ENCODE measurements around the gene KRT23. TPM values are rescaled to one million over a fixed set of nuclear protein-coding genes. Genes with fewer than 3 reads are reported as not detected.

KRT23 gene
- total and polyA plus RNA-seq, 5 donors from 2014 or later: not detected

DNA sequence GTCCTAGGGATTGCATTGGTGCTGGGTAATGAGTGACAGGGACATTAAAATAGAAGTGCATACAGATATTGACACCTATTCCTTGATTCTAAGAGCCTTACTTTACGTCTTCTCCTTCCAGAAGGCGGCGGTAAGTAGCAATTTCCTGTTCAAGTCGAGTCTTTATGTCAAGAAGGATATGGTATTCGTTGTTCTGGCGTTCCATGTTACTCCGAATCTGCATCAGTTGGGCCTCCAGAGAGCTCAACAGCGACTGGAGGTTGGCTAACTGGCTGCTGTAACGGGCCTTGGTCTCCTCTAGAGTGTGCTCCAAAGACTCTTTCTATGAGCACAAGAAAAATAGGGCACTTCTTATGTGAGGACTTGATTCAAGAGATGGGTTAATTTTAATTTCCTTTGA is 59.4 kb downstream of the KRT23 start:
- Histone ChIP-seq H3K36me3 (ENCODE audit: control insufficient read depth, insufficient read depth, low read length) (no peaks in the 10 kb centered on the region), H3K27me3 (ENCODE audit: control insufficient read depth, insufficient read depth, low read length) (peaks cover 6% of the 10 kb centered on the region), H3K4me1 (ENCODE audit: control insufficient read depth, insufficient read depth, low read length, poor library complexity, severe bottlenecking) (no peaks in the 10 kb centered on the region), H3K4me3 (ENCODE audit: low read depth, low read length) (no peak overlapping the region), H3K9me3 (ENCODE audit: control insufficient read depth in 2 of 2, low read length in 2 of 2) (no peaks in the 10 kb centered on the region), H3K27ac (ENCODE audit: insufficient read depth, low read length, poor library complexity, severe bottlenecking) (no peak overlapping the region)
- no peak overlapping the region for H3K27ac Mint-ChIP-seq
- H3K36me3 Mint-ChIP-seq: no peaks in the 10 kb centered on the region
- no peak overlapping the region for H3K4me3 Mint-ChIP-seq
- no peak for ATAC-seq (ENCODE audit: low read depth in 2 of 2)
- H3K9me3 Mint-ChIP-seq: no peaks in the 10 kb centered on the region
- H3K4me1 Mint-ChIP-seq: no peaks in the 10 kb centered on the region
- DNase-seq: no peak
- peaks cover 33% of the 10 kb centered on the region for H3K27me3 Mint-ChIP-seq

GRCh38 chr17:40873801-40874200 is 63.6 kb downstream of the KRT23 start:
- Mint-ChIP-seq H3K36me3 (no peaks in the 10 kb centered on the region), H3K4me3 (no peak overlapping the region), H3K9me3 (no peaks in the 10 kb centered on the region), H3K27me3 (peaks cover 36% of the 10 kb centered on the region), H3K27ac (no peak overlapping the region), H3K4me1 (no peaks in the 10 kb centered on the region)
- no peak overlapping the region for H3K4me3 ChIP-seq (ENCODE audit: low read depth, low read length)
- peaks cover 16% of the 10 kb centered on the region for H3K27me3 ChIP-seq (ENCODE audit: control insufficient read depth, insufficient read depth, low read length)
- no peaks in the 10 kb centered on the region for H3K9me3 ChIP-seq (ENCODE audit: control insufficient read depth in 2 of 2, low read length in 2 of 2)
- DNase-seq (no peak), ATAC-seq (ENCODE audit: low read depth in 2 of 2) (no peak)
- H3K4me1 ChIP-seq (ENCODE audit: control insufficient read depth, insufficient read depth, low read length, poor library complexity, severe bottlenecking): no peaks in the 10 kb centered on the region
- no peaks in the 10 kb centered on the region for H3K36me3 ChIP-seq (ENCODE audit: control insufficient read depth, insufficient read depth, low read length)
- no peak overlapping the region for H3K27ac ChIP-seq (ENCODE audit: insufficient read depth, low read length, poor library complexity, severe bottlenecking)

DNA sequence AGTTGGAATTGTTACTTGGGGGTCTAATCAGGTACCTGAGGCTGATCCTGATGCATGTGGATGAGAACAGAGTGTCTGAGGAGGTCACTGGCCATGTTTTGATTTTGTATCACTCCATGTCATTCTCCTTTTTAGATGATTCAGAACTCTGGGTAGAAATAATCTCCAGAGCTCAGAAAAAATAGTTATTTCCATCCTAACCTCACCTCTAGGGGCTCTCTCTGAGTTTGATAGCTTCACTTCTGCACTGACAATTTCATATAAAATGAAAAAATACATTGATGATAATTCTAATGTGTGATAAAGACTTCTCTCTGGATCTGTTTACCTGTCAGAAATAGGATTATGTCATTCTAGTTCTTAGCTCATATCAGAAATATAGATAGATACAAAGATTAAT is 64.2 kb downstream of the KRT23 start:
- no peaks in the 10 kb centered on the region for H3K9me3 ChIP-seq (ENCODE audit: control insufficient read depth in 2 of 2, low read length in 2 of 2)

More for the DNA sequence above, 64.2 kb downstream of the KRT23 start:
- no peak for DNase-seq
- H3K36me3 ChIP-seq (ENCODE audit: control insufficient read depth, insufficient read depth, low read length): no peaks in the 10 kb centered on the region
- peaks cover 16% of the 10 kb centered on the region for H3K27me3 ChIP-seq (ENCODE audit: control insufficient read depth, insufficient read depth, low read length)
- no peak overlapping the region for H3K27ac Mint-ChIP-seq
- no peaks in the 10 kb centered on the region for H3K4me1 Mint-ChIP-seq
- H3K4me3 Mint-ChIP-seq: no peak overlapping the region
- no peaks in the 10 kb centered on the region for H3K4me1 ChIP-seq (ENCODE audit: control insufficient read depth, insufficient read depth, low read length, poor library complexity, severe bottlenecking)
- no peak overlapping the region for H3K27ac ChIP-seq (ENCODE audit: insufficient read depth, low read length, poor library complexity, severe bottlenecking)
- H3K36me3 Mint-ChIP-seq: no peaks in the 10 kb centered on the region
- no peak for ATAC-seq (ENCODE audit: low read depth in 2 of 2)
- no peak overlapping the region for H3K4me3 ChIP-seq (ENCODE audit: low read depth, low read length)
- peaks cover 31% of the 10 kb centered on the region for H3K27me3 Mint-ChIP-seq
- H3K9me3 Mint-ChIP-seq: no peaks in the 10 kb centered on the region

Other genes with a start within 250 kb of the KRT23 start
Only the 30 nearest of the 33 such genes appear.
- gene KRT25, start 182.3 kb downstream of the KRT23 start, total RNA-seq: not detected
- not detected for gene KRT25, start 182.3 kb downstream of the KRT23 start, polyA plus RNA-seq
- not detected for gene KRT26, start 165.4 kb downstream of the KRT23 start, total RNA-seq
- gene KRT26, start 165.4 kb downstream of the KRT23 start, polyA plus RNA-seq: not detected
- not detected for gene KRT27, start 155.1 kb downstream of the KRT23 start, total RNA-seq
- not detected for gene KRT27, start 155.1 kb downstream of the KRT23 start, polyA plus RNA-seq
- not detected for gene KRT28, start 137.7 kb downstream of the KRT23 start, total RNA-seq
- gene KRT28, start 137.7 kb downstream of the KRT23 start, polyA plus RNA-seq: not detected
- 28.1 TPM for gene KRT10, start 115.0 kb downstream of the KRT23 start, total RNA-seq
- gene KRT10, start 115.0 kb downstream of the KRT23 start, polyA plus RNA-seq: 100 to 1,000 TPM; 125 to 172 (median 148) TPM
- gene KRT12, start 70.4 kb downstream of the KRT23 start, total RNA-seq: not detected
- gene KRT12, start 70.4 kb downstream of the KRT23 start, polyA plus RNA-seq: not detected
- gene KRT20, start 52.4 kb downstream of the KRT23 start, total RNA-seq: not detected
- gene KRT20, start 52.4 kb downstream of the KRT23 start, polyA plus RNA-seq: not detected
- gene KRT39, start 29.3 kb upstream of the KRT23 start, total RNA-seq: not detected
- not detected for gene KRT39, start 29.3 kb upstream of the KRT23 start, polyA plus RNA-seq
- gene KRT40, start 46.7 kb upstream of the KRT23 start, total RNA-seq: not detected
- not detected for gene KRT40, start 46.7 kb upstream of the KRT23 start, polyA plus RNA-seq
- not detected for gene KRTAP3-3, start 56.5 kb upstream of the KRT23 start, total RNA-seq
- not detected for gene KRTAP3-3, start 56.5 kb upstream of the KRT23 start, polyA plus RNA-seq
- not detected for gene KRTAP3-2, start 62.3 kb upstream of the KRT23 start, total RNA-seq
- not detected for gene KRTAP3-2, start 62.3 kb upstream of the KRT23 start, polyA plus RNA-seq
- gene KRTAP3-1, start 71.5 kb upstream of the KRT23 start, total RNA-seq: not detected
- not detected for gene KRTAP3-1, start 71.5 kb upstream of the KRT23 start, polyA plus RNA-seq
- gene KRTAP1-5, start 89.6 kb upstream of the KRT23 start, total RNA-seq: not detected
- gene KRTAP1-5, start 89.6 kb upstream of the KRT23 start, polyA plus RNA-seq: not detected
- not detected for gene KRTAP1-4, start 92.5 kb upstream of the KRT23 start, total RNA-seq
- gene KRTAP1-4, start 92.5 kb upstream of the KRT23 start, polyA plus RNA-seq: not detected
- gene KRTAP1-3, start 97.2 kb upstream of the KRT23 start, total RNA-seq: not detected
- not detected for gene KRTAP1-3, start 97.2 kb upstream of the KRT23 start, polyA plus RNA-seq
- gene KRTAP1-1, start 103.8 kb upstream of the KRT23 start, total RNA-seq: not detected
- gene KRTAP1-1, start 103.8 kb upstream of the KRT23 start, polyA plus RNA-seq: not detected
- gene KRTAP2-1, start 109.7 kb upstream of the KRT23 start, total RNA-seq: not detected
- gene KRTAP2-1, start 109.7 kb upstream of the KRT23 start, polyA plus RNA-seq: not detected
- not detected for gene KRTAP2-2, start 117.6 kb upstream of the KRT23 start, total RNA-seq
- not detected for gene KRTAP2-2, start 117.6 kb upstream of the KRT23 start, polyA plus RNA-seq
- not detected for gene KRTAP2-3, start 122.5 kb upstream of the KRT23 start, total RNA-seq
- not detected for gene KRTAP2-3, start 122.5 kb upstream of the KRT23 start, polyA plus RNA-seq
- gene KRTAP2-4, start 128.2 kb upstream of the KRT23 start, total RNA-seq: not detected
- not detected for gene KRTAP2-4, start 128.2 kb upstream of the KRT23 start, polyA plus RNA-seq
- not detected for gene KRTAP4-7, start 146.5 kb upstream of the KRT23 start, total RNA-seq
- not detected for gene KRTAP4-7, start 146.5 kb upstream of the KRT23 start, polyA plus RNA-seq
- not detected for gene KRTAP4-8, start 160.5 kb upstream of the KRT23 start, total RNA-seq
- not detected for gene KRTAP4-8, start 160.5 kb upstream of the KRT23 start, polyA plus RNA-seq
- gene KRTAP4-16, start 164.6 kb upstream of the KRT23 start, total RNA-seq: not detected
- not detected for gene KRTAP4-16, start 164.6 kb upstream of the KRT23 start, polyA plus RNA-seq
- not detected for gene KRTAP4-9, start 167.7 kb upstream of the KRT23 start, total RNA-seq
- not detected for gene KRTAP4-9, start 167.7 kb upstream of the KRT23 start, polyA plus RNA-seq
- gene KRTAP4-11, start 180.7 kb upstream of the KRT23 start, total RNA-seq: not detected
- not detected for gene KRTAP4-11, start 180.7 kb upstream of the KRT23 start, polyA plus RNA-seq
- not detected for gene KRTAP4-12, start 186.5 kb upstream of the KRT23 start, total RNA-seq
- gene KRTAP4-12, start 186.5 kb upstream of the KRT23 start, polyA plus RNA-seq: not detected
- gene KRTAP4-6, start 202.9 kb upstream of the KRT23 start, total RNA-seq: not detected
- not detected for gene KRTAP4-6, start 202.9 kb upstream of the KRT23 start, polyA plus RNA-seq
- not detected for gene KRTAP4-5, start 212.2 kb upstream of the KRT23 start, total RNA-seq
- not detected for gene KRTAP4-5, start 212.2 kb upstream of the KRT23 start, polyA plus RNA-seq
- gene KRTAP4-4, start 223.1 kb upstream of the KRT23 start, total RNA-seq: not detected
- not detected for gene KRTAP4-4, start 223.1 kb upstream of the KRT23 start, polyA plus RNA-seq
- gene KRTAP4-3, start 230.6 kb upstream of the KRT23 start, total RNA-seq: not detected
- not detected for gene KRTAP4-3, start 230.6 kb upstream of the KRT23 start, polyA plus RNA-seq